Amniotic stem cell (primary cell): Measurements from ENCODE around the gene FASTKD2.
"Not testable (repeated sequence)": the region's sequence is repeated elsewhere in the genome, so short reads cannot be mapped to it uniquely, and the experiment has no call there.

Experiments
- DNase-seq: peaks from one replicate; lab custom pipeline; 2025; lab: John Stamatoyannopoulos, UW

The FASTKD2 gene

GRCh38 chr2:206792645-206793044, 27.2 kb downstream of the FASTKD2 start:
- DNase-seq = no peak

- DNase-seq = no peak
Observed at GRCh38 chr2:206797376-206797775, 32.0 kb downstream of the FASTKD2 start.

- DNase-seq = no peak
Observed at GRCh38 chr2:206798000-206798399, 32.6 kb downstream of the FASTKD2 start.

- no peak for DNase-seq
Observed at GRCh38 chr2:206799083-206799482, 33.7 kb downstream of the FASTKD2 start.

GRCh38 chr2:206800506-206801417, 35.4 kb downstream of the FASTKD2 start:
- peak; percentile 36 for DNase-seq

- no peak for DNase-seq
Observed at GRCh38 chr2:206801418-206802189, 36.2 kb downstream of the FASTKD2 start.

GRCh38 chr2:206802654-206803514, 37.5 kb downstream of the FASTKD2 start:
- DNase-seq = no peak

- DNase-seq = no peak
Observed at GRCh38 chr2:206804326-206804725, 38.9 kb downstream of the FASTKD2 start.

GRCh38 chr2:206805887-206806607, 40.6 kb downstream of the FASTKD2 start:
- no peak for DNase-seq

GRCh38 chr2:206807624-206808023, 42.2 kb downstream of the FASTKD2 start:
- not testable (repeated sequence) for DNase-seq

- not testable (repeated sequence) for DNase-seq
Observed at GRCh38 chr2:206812471-206812870, 47.1 kb downstream of the FASTKD2 start.

GRCh38 chr2:206814498-206814897, 49.1 kb downstream of the FASTKD2 start:
- DNase-seq = no peak

- no peak for DNase-seq
Observed at GRCh38 chr2:206820807-206821206, 55.4 kb downstream of the FASTKD2 start.

- no peak for DNase-seq
Observed at GRCh38 chr2:206823178-206823577, 57.8 kb downstream of the FASTKD2 start.

GRCh38 chr2:206824087-206824618, 58.7 kb downstream of the FASTKD2 start:
- DNase-seq = no peak

GRCh38 chr2:206824993-206825392, 59.6 kb downstream of the FASTKD2 start:
- DNase-seq = no peak

- no peak for DNase-seq
Observed at GRCh38 chr2:206831442-206831995, 66.1 kb downstream of the FASTKD2 start.

GRCh38 chr2:206832873-206833272, 67.5 kb downstream of the FASTKD2 start:
- DNase-seq = no peak

- no peak for DNase-seq
Observed at GRCh38 chr2:206833291-206833690, 67.9 kb downstream of the FASTKD2 start.

GRCh38 chr2:206836722-206837121, 71.3 kb downstream of the FASTKD2 start:
- DNase-seq = no peak

- no peak for DNase-seq
Observed at GRCh38 chr2:206837775-206838174, 72.4 kb downstream of the FASTKD2 start.
